GM12878 (cell line): ENCODE measurements around the gene RAB34. TPM values are rescaled to one million over a fixed set of nuclear protein-coding genes. Genes with fewer than 3 reads are reported as not detected.

ENCODE experiments used
- ATAC-seq: fragments of 200-7000 bp; cut with Tn5 transposase; 3 replicates; pipeline ENCODE4 v1.9.1; 2020; ENCODE audit warnings: mild to moderate bottlenecking, moderate library complexity
- BruUV-seq: library from RNA; stranded (reverse); fragments of 400-500 nt; replicated peaks from 2 replicates; lab custom pipeline; 2021; lab: Mats Ljungman, UMichigan
- CTCF ChIA-PET: fragments of 300-600 bp; sonication (Branson Sonifier 250); formaldehyde crosslinking; extraction: SDS; loops from one replicate; lab custom pipeline; 2021; ENCODE audit warnings: inconsistent platforms; lab: Yijun Ruan, JAX
- POLR2A ChIA-PET: fragments of 350-600 bp; formaldehyde crosslinking; extraction: SDS; loops from one replicate; lab custom pipeline; 2021; ENCODE audit warnings: inconsistent platforms; lab: Charles Lee
- RAD21 ChIA-PET: fragments of 300-600 bp; sonication (Branson Sonifier 250); formaldehyde crosslinking; loops from one replicate; lab custom pipeline; 2023; ENCODE audit warnings: antibody characterized with exemption; ENCODE audit not compliant: unreplicated experiment; lab: Charles Lee
- SMC1A ChIA-PET: fragments of 300-600 bp; sonication (Branson Sonifier 250); formaldehyde crosslinking; loops from one replicate; lab custom pipeline; 2023; ENCODE audit not compliant: unreplicated experiment, uncharacterized antibody; lab: Charles Lee
- DNase-seq: peaks from one replicate; pipeline ENCODE4 v3.0.0-alpha.2; 2011; ENCODE audit warnings: low read depth, low spot score
- FAIRE-seq: peaks from 3 replicates; lab custom pipeline; 2011; peaks lifted over from hg19 to GRCh38; lab: Jason Lieb, UNC
- H2AFZ ChIP-seq: 2 replicates; pipeline ENCODE4 v1.6.0; 2011; ENCODE audit warnings: low read depth, low read length, control low read depth; ENCODE audit not compliant: control insufficient read depth
- H3K27ac ChIP-seq: 2 replicates; pipeline ENCODE4 v1.5.1; 2011; ENCODE audit warnings: control low read depth; ENCODE audit not compliant: control insufficient read depth, insufficient read depth
- H3K27me3 ChIP-seq, 2 experiments: replicated peaks in 1 of 2; 2 replicates each; pipeline versions ENCODE4 v1.6.0 to v1.6.1; 2011; ENCODE audit warnings: low read length in 1 of 2; ENCODE audit not compliant: control insufficient read depth in 2 of 2, insufficient read depth in 2 of 2
- H3K36me3 ChIP-seq, 2 experiments: 2 replicates each; pipeline ENCODE4 v1.5.1; 2011; ENCODE audit warnings: low read length in 1 of 2; ENCODE audit not compliant: control insufficient read depth in 2 of 2, insufficient read depth in 2 of 2
- H3K4me1 ChIP-seq: 2 replicates; pipeline ENCODE4 v1.6.1; 2011; ENCODE audit warnings: mild to moderate bottlenecking, low read length, moderate library complexity, mixed read lengths; ENCODE audit not compliant: control insufficient read depth, insufficient read depth
- H3K4me2 ChIP-seq: 2 replicates; pipeline ENCODE4 v1.6.0; 2011; ENCODE audit warnings: control low read depth; ENCODE audit not compliant: control insufficient read depth, insufficient read depth
- H3K4me3 ChIP-seq: fragments of 200-600 bp; sonication (generic); 2 replicates; pipeline ENCODE4 v1.5.1; 2016
- H3K79me2 ChIP-seq: 2 replicates; pipeline ENCODE4 v1.6.0; 2011; ENCODE audit warnings: low read length; ENCODE audit not compliant: control insufficient read depth, insufficient read depth
- H3K9ac ChIP-seq: 2 replicates; pipeline ENCODE4 v1.8.0; 2011; ENCODE audit warnings: low read length, control low read depth, mixed read lengths; ENCODE audit not compliant: control insufficient read depth, insufficient read depth
- H3K9me3 ChIP-seq: replicated peaks from 3 replicates; pipeline ENCODE4 v1.5.1; 2011; ENCODE audit warnings: mild to moderate bottlenecking, low read length; ENCODE audit not compliant: control insufficient read depth, insufficient read depth
- H4K20me1 ChIP-seq: 2 replicates; pipeline ENCODE4 v1.6.0; 2011; ENCODE audit not compliant: control insufficient read depth, insufficient read depth
- CBFB ChIP-seq: IDR thresholded peaks from 2 replicates; pipeline ENCODE4 v1.6.1; 2016; ENCODE audit warnings: antibody characterized with exemption, low read depth
- CREB1 ChIP-seq: IDR thresholded peaks from 2 replicates; pipeline ENCODE4 v1.6.1; 2012; ENCODE audit warnings: low read depth, mild to moderate bottlenecking, inconsistent platforms
- FOXM1 ChIP-seq: IDR thresholded peaks from 2 replicates; pipeline ENCODE4 v1.6.1; 2012; ENCODE audit warnings: low read depth, mild to moderate bottlenecking, inconsistent platforms, low read length, moderate library complexity
- HDAC6 ChIP-seq: fragments of 200-600 bp; sonication (generic); IDR thresholded peaks from one replicate; pipeline ENCODE4 v1.8.0; 2017; ENCODE audit warnings: antibody characterized with exemption; ENCODE audit not compliant: unreplicated experiment
- IKZF2 ChIP-seq, 2 experiments: fragments of 450-650 bp; IDR thresholded peaks; 2 replicates each; pipeline ENCODE4 v1.6.1; 2017; ENCODE audit warnings: mild to moderate bottlenecking in 2 of 2, moderate library complexity in 2 of 2
- IRF4 ChIP-seq: IDR thresholded peaks from 2 replicates; pipeline ENCODE4 v1.6.1; 2011; ENCODE audit warnings: low read depth, low read length
- LARP7 ChIP-seq: fragments of 450-650 bp; IDR thresholded peaks from 2 replicates; pipeline ENCODE4 v1.6.1; 2017; ENCODE audit warnings: mild to moderate bottlenecking
- MYB ChIP-seq: fragments of 150-350 bp; IDR thresholded peaks from 2 replicates; pipeline ENCODE4 v1.6.1; 2014; ENCODE audit warnings: mild to moderate bottlenecking, low read depth, low read length, borderline replicate concordance
- NFYA ChIP-seq: IDR thresholded peaks from 2 replicates; pipeline ENCODE4 v1.6.1; 2011; ENCODE audit warnings: low read depth, mild to moderate bottlenecking, low read length, improper control_type of control experiment, borderline replicate concordance
- NR2F1 ChIP-seq: fragments of 450-650 bp; conservative IDR thresholded peaks from 2 replicates; pipeline ENCODE4 v1.6.1; 2017; ENCODE audit warnings: mild to moderate bottlenecking
- POLR2A ChIP-seq: IDR thresholded peaks from 2 replicates; pipeline ENCODE4 v1.6.1; 2011; ENCODE audit warnings: low read depth, mild to moderate bottlenecking, low read length
- RCOR1 ChIP-seq: conservative IDR thresholded peaks from 2 replicates; pipeline ENCODE4 v1.6.1; 2012; ENCODE audit warnings: low read depth, low read length, improper control_type of control experiment
- SMAD1 ChIP-seq: fragments of 450-650 bp; IDR thresholded peaks from 2 replicates; pipeline ENCODE4 v1.6.1; 2018; ENCODE audit warnings: mild to moderate bottlenecking, low read depth; ENCODE audit not compliant: partially characterized antibody
- SMAD5 ChIP-seq: IDR thresholded peaks from 2 replicates; pipeline ENCODE4 v1.6.1; 2016; ENCODE audit warnings: antibody characterized with exemption, low read depth
- SMARCA5 ChIP-seq: fragments of 450-650 bp; IDR thresholded peaks from 2 replicates; pipeline ENCODE4 v1.6.1; 2017; ENCODE audit warnings: mild to moderate bottlenecking
- STAT1 ChIP-seq: fragments of 450-650 bp; conservative IDR thresholded peaks from 2 replicates; pipeline ENCODE4 v1.6.1; 2014; ENCODE audit warnings: antibody characterized with exemption, mild to moderate bottlenecking
- TARDBP ChIP-seq: IDR thresholded peaks from 2 replicates; pipeline ENCODE4 v1.6.1; 2016; ENCODE audit warnings: borderline replicate concordance
- YBX1 ChIP-seq: fragments of 450-650 bp; IDR thresholded peaks from 2 replicates; pipeline ENCODE4 v1.6.1; 2016; ENCODE audit warnings: antibody characterized with exemption
- YY1 ChIP-seq: IDR thresholded peaks from 2 replicates; pipeline ENCODE4 v1.6.1; 2011; ENCODE audit warnings: low read depth, mild to moderate bottlenecking, low read length
- WGBS: methylation state at CpG from one replicate; pipeline ENCODE4 v1.1.6; 2016; ENCODE audit warnings: low lambda C conversion rate; ENCODE audit not compliant: insufficient replicate concordance, insufficient coverage; ENCODE audit errors: missing lambda C conversion rate; 5-methylcytosine and 5-hydroxymethylcytosine counted together
- in situ Hi-C: fragments of 300-500 bp; cut with MboI; formaldehyde crosslinking; loops from 9 replicates; pipeline ENCODE4 v1.14.3; 2018; ENCODE audit warnings: mixed read lengths
- intact Hi-C: fragments of 100-400 bp; cut with micrococcal nuclease; formaldehyde crosslinking; loops from one replicate; pipeline ENCODE4 v1.14.2; 2022; ENCODE audit not compliant: unreplicated experiment
- polyA plus RNA-seq, 11 experiments: library from polyadenylated mRNA; depleted of rRNA in 4 of 11; unstranded in 6 of 11; stranded (reverse) in 5 of 11; fragments of >200 nt; fragmentation: Nextera tagmentation in 4 of 11; fragmentation: Illumina TruSeq in 1 of 11; extraction: Ambion mirVana in 4 of 11; extraction: Trizol in 1 of 11; gene quantifications; 1 replicate in 1 of 11; 2 replicates in 10 of 11; pipeline versions ENCODE4 v1.2.1 to v1.2.3, GENCODE V29; 2011 to 2016; ENCODE audit warnings: inconsistent platforms in 2 of 11, missing spikeins in 2 of 11, low read depth in 1 of 11
- total RNA-seq, 4 experiments: library from RNA; depleted of rRNA in 3 of 4; stranded (reverse); fragments of >200 nt in 3 of 4; fragmentation: Illumina TruSeq in 1 of 4; extraction: Trizol in 1 of 4; gene quantifications; 2 replicates each; pipeline versions ENCODE4 v1.2.1 to v1.2.3, GENCODE V29; 2013 to 2021
- TF ChIP-seq, protein P1 (sequence below): fragments of 450-650 bp; IDR thresholded peaks from 2 replicates; pipeline ENCODE4 v1.6.1; 2017; ENCODE audit warnings: antibody characterized with exemption, mild to moderate bottlenecking, moderate library complexity
- TF ChIP-seq, protein P2 (sequence below): fragments of 450-650 bp; IDR thresholded peaks from 2 replicates; pipeline ENCODE4 v1.6.1; 2016; ENCODE audit warnings: mild to moderate bottlenecking, moderate library complexity, borderline replicate concordance

RAB34 gene
- total and polyA plus RNA-seq, 10 of the 15 experiments (the other 5 are each of a cell fraction or from before 2014, with no cell fraction given): 0.37 to 46.4 (median 32.8) TPM

DNA sequence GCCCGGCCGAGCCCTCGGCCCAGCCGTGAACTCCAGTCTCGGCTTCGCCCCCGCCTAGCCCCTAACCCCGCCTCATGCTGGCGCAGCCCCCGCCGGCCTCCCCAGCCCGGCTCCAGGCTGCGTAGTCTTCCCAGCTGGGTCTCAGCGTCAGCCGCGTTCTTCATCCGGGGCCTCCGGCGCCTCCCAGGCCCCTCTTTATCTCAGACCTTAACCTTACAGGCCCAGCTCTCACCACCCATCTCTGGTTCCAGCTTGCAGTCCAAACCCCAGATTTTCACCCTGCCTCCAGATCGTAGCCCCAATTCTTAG lies 6.0 kb downstream of the RAB34 start, which contains the start of gene PROCA1:
PROCA1 (minus strand) TSS at position 166 of the 309 bp plus-strand sequence. CDS start 228 bp downstream, outside the sequence.
- intact Hi-C loops: loop anchor here (2.0 to 10.0 kb wide), 2 partner anchors 65 to 157 kb away; partner anchors contain the start of gene UNC119
- H3K27me3 ChIP-seq: no peaks in the 10 kb centered on the region
- no peaks in the 10 kb centered on the region for H3K9me3 ChIP-seq
- H3K4me3 ChIP-seq: peak within 1 kb of the TSS; percentile 73
- H3K4me1 ChIP-seq: peaks cover 9% of the 10 kb centered on the region
- CTCF ChIA-PET: interaction anchor here (0.6 to 3.1 kb wide), 9 partner anchors 9 to 92 kb away, joined by 3 to 18 read pairs (median 4); partner anchors contain the start of gene TLCD1
- TSS peak; percentile 64 for BruUV-seq
- H3K27ac ChIP-seq: peak within 1 kb of the TSS; percentile 61
- RAD21 ChIA-PET: interaction anchor here (0.7 to 3.4 kb wide), 13 partner anchors 8 to 406 kb away, joined by 3 to 20 read pairs (median 5); partner anchors contain the start of genes BLTP2, PIGS, RPL23A and SDF2
- peak within 1 kb of the TSS; percentile 93 for H2AFZ ChIP-seq
- no peaks in the 10 kb centered on the region for H4K20me1 ChIP-seq
- FAIRE-seq (no peak), ATAC-seq (peak; percentile 49), DNase-seq (no peak)
- H3K4me2 ChIP-seq: peak within 1 kb of the TSS; percentile 95
- in situ Hi-C loops: no loop called here
- H3K36me3 ChIP-seq: no peaks in the 10 kb centered on the region; a peak in 1 of 4 replicates
- no peaks in the 10 kb centered on the region for H3K79me2 ChIP-seq
- POLR2A ChIA-PET: interaction anchor here (0.6 to 3.5 kb wide), 20 partner anchors 8 to 633 kb away, joined by 3 to 29 read pairs (median 5); partner anchors contain the start of genes ALDOC, BLTP2, RPL23A and SDF2
- H3K9ac ChIP-seq: peak within 1 kb of the TSS; percentile 72
- SMC1A ChIA-PET: interaction anchor here (0.6 to 2.6 kb wide), 12 partner anchors 8 to 161 kb away, joined by 3 to 13 read pairs (median 4); partner anchors contain the start of genes RPL23A, SDF2, SUPT6H and TLCD1
- WGBS: 2% methylated on average over 18 of the region's 20 CpGs
- TF ChIP-seq CBFB: 0 out of 2 replicates have a peak, but pooled peaks have one; percentile 2
- TF ChIP-seq LARP7: 0 out of 2 replicates have a peak, but pooled peaks have one; percentile 28
- no peak for TF ChIP-seq SMAD1
- TF ChIP-seq RCOR1: no peak
- TF ChIP-seq IKZF2 (IDR thresholded peaks at IDR 0.05): no peak
- TF ChIP-seq NR2F1: no peak
- 0 out of 2 replicates have a peak, but pooled peaks have one; percentile 33 for TF ChIP-seq SMARCA5
- no peak for TF ChIP-seq IRF4
- TF ChIP-seq, protein P1, sequence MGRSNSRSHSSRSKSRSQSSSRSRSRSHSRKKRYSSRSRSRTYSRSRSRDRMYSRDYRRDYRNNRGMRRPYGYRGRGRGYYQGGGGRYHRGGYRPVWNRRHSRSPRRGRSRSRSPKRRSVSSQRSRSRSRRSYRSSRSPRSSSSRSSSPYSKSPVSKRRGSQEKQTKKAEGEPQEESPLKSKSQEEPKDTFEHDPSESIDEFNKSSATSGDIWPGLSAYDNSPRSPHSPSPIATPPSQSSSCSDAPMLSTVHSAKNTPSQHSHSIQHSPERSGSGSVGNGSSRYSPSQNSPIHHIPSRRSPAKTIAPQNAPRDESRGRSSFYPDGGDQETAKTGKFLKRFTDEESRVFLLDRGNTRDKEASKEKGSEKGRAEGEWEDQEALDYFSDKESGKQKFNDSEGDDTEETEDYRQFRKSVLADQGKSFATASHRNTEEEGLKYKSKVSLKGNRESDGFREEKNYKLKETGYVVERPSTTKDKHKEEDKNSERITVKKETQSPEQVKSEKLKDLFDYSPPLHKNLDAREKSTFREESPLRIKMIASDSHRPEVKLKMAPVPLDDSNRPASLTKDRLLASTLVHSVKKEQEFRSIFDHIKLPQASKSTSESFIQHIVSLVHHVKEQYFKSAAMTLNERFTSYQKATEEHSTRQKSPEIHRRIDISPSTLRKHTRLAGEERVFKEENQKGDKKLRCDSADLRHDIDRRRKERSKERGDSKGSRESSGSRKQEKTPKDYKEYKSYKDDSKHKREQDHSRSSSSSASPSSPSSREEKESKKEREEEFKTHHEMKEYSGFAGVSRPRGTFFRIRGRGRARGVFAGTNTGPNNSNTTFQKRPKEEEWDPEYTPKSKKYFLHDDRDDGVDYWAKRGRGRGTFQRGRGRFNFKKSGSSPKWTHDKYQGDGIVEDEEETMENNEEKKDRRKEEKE: no peak
- TF ChIP-seq POLR2A: peak; percentile 7; the same call in 1 of the 2 replicates
- TF ChIP-seq STAT1: no peak
- TF ChIP-seq FOXM1: no peak
- TF ChIP-seq CREB1: 0 out of 2 replicates have a peak, but pooled peaks have one; percentile 1
- TF ChIP-seq, protein P2, sequence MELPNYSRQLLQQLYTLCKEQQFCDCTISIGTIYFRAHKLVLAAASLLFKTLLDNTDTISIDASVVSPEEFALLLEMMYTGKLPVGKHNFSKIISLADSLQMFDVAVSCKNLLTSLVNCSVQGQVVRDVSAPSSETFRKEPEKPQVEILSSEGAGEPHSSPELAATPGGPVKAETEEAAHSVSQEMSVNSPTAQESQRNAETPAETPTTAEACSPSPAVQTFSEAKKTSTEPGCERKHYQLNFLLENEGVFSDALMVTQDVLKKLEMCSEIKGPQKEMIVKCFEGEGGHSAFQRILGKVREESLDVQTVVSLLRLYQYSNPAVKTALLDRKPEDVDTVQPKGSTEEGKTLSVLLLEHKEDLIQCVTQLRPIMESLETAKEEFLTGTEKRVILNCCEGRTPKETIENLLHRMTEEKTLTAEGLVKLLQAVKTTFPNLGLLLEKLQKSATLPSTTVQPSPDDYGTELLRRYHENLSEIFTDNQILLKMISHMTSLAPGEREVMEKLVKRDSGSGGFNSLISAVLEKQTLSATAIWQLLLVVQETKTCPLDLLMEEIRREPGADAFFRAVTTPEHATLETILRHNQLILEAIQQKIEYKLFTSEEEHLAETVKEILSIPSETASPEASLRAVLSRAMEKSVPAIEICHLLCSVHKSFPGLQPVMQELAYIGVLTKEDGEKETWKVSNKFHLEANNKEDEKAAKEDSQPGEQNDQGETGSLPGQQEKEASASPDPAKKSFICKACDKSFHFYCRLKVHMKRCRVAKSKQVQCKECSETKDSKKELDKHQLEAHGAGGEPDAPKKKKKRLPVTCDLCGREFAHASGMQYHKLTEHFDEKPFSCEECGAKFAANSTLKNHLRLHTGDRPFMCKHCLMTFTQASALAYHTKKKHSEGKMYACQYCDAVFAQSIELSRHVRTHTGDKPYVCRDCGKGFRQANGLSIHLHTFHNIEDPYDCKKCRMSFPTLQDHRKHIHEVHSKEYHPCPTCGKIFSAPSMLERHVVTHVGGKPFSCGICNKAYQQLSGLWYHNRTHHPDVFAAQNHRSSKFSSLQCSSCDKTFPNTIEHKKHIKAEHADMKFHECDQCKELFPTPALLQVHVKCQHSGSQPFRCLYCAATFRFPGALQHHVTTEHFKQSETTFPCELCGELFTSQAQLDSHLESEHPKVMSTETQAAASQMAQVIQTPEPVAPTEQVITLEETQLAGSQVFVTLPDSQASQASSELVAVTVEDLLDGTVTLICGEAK: no peak
- TF ChIP-seq HDAC6: no peak
- no peak for TF ChIP-seq MYB
- TF ChIP-seq YY1: no peak
- TF ChIP-seq YBX1: no peak
- TF ChIP-seq NFYA: no peak
- TF ChIP-seq TARDBP: no peak
- no peak; the same call in 1 of the 2 replicates for TF ChIP-seq SMAD5
